Measurements from ENCODE around the gene GPAT3.
"Not testable (repeated sequence)": the region's sequence is repeated elsewhere in the genome, so short reads cannot be mapped to it uniquely, and the experiment has no call there.

The GPAT3 gene

DNA sequence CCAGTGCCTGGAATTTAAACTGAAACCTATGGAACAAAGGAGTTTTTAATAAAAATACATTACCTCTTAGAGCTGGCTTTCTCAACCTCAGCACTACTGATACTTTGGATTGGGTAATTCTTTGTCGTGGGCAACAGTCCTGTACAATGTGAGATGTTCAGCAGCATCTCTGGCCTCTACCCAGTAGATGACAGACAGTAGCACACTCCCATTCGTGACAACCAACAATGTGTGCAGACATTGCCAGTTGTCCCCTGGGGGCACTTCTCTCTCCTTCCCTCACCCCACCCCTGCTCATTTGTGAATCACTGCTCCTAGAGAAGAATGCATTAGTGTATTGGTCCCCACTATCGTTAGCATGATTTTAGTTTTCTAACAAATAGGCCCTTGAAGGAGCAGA lies 16.2 kb downstream of the GPAT3 start:
- peak; percentile 72 for DNase-seq (ENCODE audit: low read depth)

GRCh38 chr4:83552924-83553323 lies 17.0 kb downstream of the GPAT3 start:
- peak; percentile 53 for DNase-seq (ENCODE audit: low read depth)

DNA sequence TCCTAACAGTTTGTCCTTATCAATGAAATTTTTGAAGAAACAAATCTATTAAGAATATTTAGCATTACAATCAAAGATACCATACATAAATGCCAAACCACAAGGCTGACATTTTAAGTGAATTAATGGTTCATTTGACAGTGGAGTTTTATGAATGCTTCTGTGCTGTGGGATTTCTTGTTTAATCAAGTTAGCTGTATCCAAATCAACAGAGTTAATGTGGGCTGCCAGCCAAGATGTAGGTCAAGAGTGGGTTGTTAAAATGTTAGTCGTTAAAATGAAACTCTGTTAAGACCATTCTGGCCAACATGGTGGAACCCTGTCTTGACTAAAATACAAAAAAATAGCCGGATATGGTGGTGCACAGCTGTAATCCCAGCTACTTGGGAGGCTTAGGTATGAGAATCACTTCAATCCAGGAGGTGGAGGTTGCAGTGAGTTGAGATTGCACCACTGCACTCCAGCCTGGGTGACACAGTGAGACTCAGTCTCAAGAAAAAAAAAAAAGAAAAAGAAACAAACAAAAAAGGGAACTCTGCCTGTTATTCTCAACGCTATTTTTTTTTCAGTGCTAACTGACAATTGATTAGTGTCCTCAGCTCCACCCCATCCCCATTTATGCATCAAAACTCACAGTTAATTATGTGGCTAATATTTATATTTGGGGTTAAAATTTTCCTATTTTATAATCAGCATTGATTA lies 20.2 kb downstream of the GPAT3 start:
- no peak for DNase-seq (ENCODE audit: low read depth)

- no peak for DNase-seq (ENCODE audit: low read depth)
These were observed 20.9 kb downstream of the GPAT3 start for GRCh38 chr4:83556816-83557215.

DNA sequence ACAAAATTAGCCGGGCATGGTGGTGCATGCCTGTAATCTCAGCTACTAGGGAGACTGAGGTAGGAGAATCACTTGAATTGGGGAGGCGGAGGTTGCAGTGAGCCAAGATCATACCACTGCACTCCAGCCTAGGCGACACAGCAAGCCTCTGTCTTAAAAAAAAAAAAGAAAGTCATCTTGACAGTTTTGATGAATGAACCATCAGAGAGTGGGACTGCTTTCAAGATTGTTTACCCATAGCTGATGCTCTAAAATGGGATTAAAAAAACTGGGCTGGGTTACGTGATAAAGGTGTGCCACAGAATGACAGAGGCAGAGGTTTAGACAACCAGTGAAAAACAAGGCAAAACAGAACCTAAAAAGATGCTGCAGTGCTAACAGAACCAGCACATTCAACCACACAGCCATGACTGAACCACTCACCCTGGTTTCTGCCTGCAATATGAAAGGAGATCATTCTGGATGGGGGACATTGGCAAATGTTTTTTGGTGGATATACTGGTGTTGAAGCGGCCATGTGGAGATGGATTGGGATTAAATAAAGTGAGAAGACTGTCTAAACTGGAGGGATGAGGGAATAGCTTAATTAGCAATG lies 22.2 kb downstream of the GPAT3 start:
- DNase-seq (ENCODE audit: low read depth): no peak

- no peak for DNase-seq (ENCODE audit: low read depth)
These were observed 22.8 kb downstream of the GPAT3 start for GRCh38 chr4:83558680-83559079.

DNA sequence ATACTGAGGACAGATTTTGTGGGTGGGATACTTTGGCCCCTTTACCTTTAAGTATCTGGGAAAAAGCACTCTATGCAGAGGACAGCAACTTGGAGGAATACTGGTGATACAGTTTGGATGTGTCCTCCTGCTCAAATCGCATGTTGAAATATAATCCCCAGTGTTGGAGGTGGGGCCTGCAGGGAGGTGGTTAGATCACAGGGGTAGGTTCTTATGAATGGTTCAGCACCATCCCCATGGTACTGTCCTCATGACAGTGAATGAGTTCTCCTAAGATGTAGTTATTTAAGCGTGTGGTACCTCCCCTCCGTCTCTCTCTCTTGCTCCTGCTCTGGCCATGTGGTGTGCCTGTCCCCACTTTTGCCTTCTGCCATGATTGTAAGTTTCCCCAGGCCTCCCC lies 24.6 kb downstream of the GPAT3 start:
- no peak for DNase-seq (ENCODE audit: low read depth)

GRCh38 chr4:83561381-83561780 lies 25.5 kb downstream of the GPAT3 start:
- peak; percentile 51 for DNase-seq (ENCODE audit: low read depth)

DNA sequence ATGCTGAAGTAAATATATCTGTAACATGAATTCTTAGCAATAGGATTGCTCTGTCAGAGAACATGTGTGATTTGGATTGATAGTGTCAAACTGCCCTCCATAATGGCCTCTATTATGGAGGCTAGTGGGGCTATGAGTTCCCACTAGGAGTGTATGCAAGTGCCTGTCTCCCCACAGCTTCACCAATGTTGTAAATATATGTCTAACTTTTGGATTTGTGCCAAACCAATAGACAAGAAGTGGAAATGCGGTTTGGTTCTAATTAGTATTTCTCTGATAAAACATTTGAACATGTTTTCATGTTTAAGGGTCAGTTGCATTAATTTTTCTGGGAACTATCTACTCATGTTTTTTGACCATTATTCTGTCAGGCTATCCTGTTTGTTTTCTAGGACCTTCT lies 28.1 kb downstream of the GPAT3 start:
- no peak for DNase-seq (ENCODE audit: low read depth)

GRCh38 chr4:83568062-83568461 lies 32.2 kb downstream of the GPAT3 start:
- DNase-seq (ENCODE audit: low read depth): no peak

- DNase-seq (ENCODE audit: low read depth): no peak
These were observed 33.5 kb downstream of the GPAT3 start for GRCh38 chr4:83569429-83569828.

DNA sequence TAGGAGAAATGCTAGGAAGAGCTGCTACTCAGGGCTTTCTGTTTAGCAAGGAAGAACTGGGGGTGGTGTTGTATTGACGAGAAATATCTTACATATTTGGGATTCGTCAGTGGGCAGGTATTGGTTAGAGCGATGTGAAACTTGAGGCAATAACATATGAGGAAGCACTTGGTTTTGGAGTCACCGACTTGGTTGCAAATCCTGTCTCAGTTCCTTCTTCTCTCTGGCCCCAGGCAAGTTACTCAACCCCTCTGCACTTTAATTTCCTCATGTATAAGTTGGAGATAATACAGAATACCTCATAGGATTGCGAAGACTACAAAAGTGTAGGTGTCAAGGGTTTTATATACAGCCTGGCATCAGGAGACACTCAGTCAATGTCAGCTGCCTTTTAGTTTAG lies 34.1 kb downstream of the GPAT3 start:
- DNase-seq (ENCODE audit: low read depth): no peak

DNA sequence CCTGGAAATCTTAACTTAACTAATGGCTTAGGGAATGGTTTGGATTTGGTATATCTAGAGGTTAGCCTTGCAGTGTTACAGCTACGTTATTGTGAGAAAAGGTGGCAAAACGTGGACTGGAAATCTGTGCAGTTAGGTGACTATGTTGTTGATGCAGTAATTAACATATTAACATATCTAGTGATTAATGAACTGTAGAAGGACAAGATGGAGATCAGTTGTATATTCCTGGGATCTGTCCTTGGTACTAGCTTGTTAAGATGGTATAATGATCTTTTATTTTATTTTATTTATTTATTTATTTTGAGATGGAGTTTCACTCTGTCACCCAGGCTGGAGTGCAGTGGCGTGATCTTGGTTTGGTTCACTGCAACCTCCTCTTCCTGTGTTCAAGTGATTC lies 36.9 kb downstream of the GPAT3 start:
- DNase-seq (ENCODE audit: low read depth): no peak

DNA sequence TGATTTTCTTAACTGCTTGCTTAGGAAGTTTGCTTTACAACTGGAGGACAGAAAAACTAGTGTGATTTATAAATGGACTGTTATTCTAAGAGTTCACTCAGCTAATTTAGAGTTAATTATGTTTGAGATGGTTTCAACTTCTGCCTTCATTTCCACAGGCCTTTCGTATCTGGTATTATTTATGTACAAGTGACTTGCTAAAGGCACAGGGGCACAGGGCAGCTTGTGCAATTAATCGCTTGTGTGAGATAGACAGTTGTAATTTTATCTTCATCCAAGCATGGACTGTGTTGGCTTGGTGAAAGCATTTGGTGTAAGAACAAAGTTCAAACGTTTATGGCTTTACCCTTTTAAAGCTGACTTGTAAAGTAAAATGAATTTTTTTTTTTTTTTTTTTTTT lies 38.3 kb downstream of the GPAT3 start:
- no peak for DNase-seq (ENCODE audit: low read depth)

DNA sequence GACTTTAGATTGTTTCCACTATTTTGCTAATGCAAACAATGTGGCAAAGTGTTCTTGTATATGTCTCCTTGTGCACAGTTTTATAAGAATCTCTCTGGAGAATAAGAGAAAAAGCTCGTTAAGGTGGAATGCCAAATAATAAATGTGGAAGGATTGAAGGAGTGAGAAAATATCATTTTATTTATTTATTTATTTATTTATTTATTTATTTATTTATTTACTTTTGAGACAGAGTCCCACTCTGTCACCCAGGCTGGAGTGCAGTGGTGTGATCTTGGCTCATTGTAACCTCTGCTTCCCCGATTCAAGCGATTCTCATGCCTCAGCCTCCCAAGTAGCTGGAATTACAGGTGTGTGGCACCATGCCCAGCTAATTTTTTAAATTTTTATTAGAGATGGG lies 40.3 kb downstream of the GPAT3 start:
- DNase-seq (ENCODE audit: low read depth): not testable (repeated sequence)

DNA sequence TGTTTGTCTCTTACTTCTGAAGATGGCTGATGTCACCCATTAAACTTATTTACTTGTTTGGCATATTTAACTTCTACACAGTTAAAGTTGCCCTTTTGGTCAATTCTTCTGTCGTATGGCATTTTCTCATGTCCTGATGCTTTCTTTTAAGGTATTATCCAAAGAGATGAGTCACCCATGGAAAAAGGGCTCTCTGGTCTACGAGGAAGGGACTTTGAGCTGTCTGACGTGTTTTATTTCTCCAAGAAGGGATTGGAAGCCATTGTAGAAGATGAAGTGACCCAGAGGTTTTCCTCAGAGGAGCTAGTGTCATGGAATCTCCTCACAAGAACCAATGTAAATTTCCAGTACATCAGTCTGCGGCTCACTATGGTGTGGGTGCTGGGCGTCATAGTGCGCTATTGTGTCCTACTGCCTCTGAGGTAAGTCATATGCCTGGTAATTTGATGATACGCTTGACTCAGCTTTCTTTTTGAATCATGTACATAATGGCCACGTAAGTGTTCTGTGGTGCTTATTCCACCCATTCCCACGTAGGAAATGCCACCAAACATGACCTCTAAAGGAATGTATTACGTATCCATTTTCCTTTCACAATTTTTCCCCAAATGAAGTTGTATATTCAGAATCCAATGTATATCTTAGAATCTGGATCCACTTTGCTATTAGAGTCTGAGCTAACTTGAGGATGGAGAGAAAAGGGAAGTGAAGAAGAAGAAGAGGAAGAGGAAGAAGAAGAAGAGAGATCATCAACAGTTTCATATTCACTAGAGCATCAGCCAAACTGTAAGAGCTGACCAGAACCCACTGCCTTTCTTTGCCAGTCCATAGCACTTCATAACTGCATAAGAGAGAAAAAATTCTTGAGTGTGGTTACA lies 45.7 kb downstream of the GPAT3 start:
- DNase-seq (ENCODE audit: low read depth): no peak

DNA sequence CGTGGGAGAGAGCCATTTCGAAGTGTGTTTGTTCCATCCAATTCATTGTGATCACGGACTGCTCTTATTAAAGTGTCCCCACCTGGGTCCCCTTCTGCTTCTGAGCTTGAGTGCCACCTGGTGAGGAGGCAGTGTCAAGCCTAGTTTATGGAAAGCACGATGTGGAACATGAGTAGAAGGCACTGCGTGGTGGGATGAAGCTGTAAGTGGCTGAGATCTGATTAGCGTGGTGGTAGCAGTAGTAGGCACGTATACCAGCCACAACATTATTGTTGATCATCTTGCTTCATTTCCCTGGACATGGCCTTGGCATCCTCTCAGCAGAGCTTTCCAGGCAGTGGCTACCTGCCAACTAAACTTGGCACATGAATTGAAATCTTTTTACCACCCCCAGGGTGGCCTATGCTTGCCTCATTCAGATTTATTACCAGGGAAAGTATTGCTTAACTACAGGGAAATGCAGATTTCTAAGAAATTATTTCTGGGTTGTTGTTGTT lies 46.4 kb downstream of the GPAT3 start:
- DNase-seq (ENCODE audit: low read depth): peak; percentile 37

GRCh38 chr4:83585982-83586508 lies 50.1 kb downstream of the GPAT3 start:
- DNase-seq (ENCODE audit: low read depth): no peak

DNA sequence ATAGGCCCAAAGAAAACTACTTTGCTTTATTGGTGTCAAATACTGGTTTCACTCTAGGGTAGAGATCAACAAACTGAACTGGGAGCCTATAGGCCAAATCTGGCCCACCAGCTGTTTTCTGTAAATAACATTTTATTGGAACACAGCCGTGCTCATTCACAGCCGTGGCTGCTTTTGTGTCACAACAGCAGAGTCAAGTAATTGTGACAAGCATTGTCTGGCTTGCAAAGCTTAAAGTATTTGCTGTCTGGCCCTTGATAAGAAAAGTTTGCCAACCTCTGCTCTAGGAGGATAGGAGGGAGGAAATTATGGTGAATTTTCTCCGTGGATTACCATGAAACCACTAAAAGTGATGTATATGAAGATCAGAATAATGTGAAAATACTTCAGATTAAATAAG lies 53.4 kb downstream of the GPAT3 start:
- DNase-seq (ENCODE audit: low read depth): no peak

DNA sequence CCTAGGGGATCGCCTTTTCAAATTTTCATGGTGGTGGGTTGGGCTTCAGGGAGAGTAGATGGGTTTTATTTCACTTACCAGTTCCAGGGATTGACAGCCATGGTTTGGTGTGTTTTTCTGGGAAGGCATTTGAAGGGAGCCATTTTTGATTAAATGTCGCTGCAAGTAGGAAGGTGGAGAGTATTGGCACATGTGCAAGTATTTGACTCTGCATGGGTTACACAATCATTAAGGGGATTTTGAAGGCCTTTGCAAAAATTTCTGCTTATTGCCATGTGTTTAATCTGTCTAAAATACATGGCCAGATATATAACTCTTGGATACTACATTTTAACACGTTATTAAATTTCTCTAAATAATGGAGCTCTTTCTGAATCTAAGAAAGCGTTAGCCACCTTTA lies 55.1 kb downstream of the GPAT3 start:
- no peak for DNase-seq (ENCODE audit: low read depth)

GRCh38 chr4:83591730-83592129 lies 55.8 kb downstream of the GPAT3 start:
- no peak for DNase-seq (ENCODE audit: low read depth)

- no peak for DNase-seq (ENCODE audit: low read depth)
These were observed 63.3 kb downstream of the GPAT3 start for GRCh38 chr4:83599183-83599582.

GRCh38 chr4:83603129-83603528 lies 67.2 kb downstream of the GPAT3 start:
- no peak for DNase-seq (ENCODE audit: low read depth)

Measured in GM04503 (cell line).